Coronary artery (tissue), 2 donors: ENCODE measurements around the gene SYTL2.
"Not testable (repeated sequence)": the region's sequence is repeated elsewhere in the genome, so short reads cannot be mapped to it uniquely, and the experiment has no call there.

Experiments
- DNase-seq: peaks from one replicate; pipeline ENCODE4 v3.0.0-alpha.2; 2017; ENCODE audit warnings: low spot score
- H3K27ac ChIP-seq, 2 donors: fragments of 200-600 bp; sonication (generic); one replicate each; pipeline ENCODE4 v1.5.1; 2016 to 2019
- H3K4me3 ChIP-seq: fragments of 200-600 bp; sonication (generic); 2 replicates; pipeline ENCODE4 v1.5.1; 2016; ENCODE audit warnings: mild to moderate bottlenecking, moderate library complexity
- TF ChIP-seq, protein P1 (sequence below): fragments of 200-600 bp; sonication (generic); IDR thresholded peaks from one replicate; pipeline ENCODE4 v1.5.1; 2019; ENCODE audit warnings: antibody characterized with exemption

The SYTL2 gene

GRCh38 chr11:85848556-85848955 lies 37.6 kb upstream of the SYTL2 start:
- TF ChIP-seq, protein P1, sequence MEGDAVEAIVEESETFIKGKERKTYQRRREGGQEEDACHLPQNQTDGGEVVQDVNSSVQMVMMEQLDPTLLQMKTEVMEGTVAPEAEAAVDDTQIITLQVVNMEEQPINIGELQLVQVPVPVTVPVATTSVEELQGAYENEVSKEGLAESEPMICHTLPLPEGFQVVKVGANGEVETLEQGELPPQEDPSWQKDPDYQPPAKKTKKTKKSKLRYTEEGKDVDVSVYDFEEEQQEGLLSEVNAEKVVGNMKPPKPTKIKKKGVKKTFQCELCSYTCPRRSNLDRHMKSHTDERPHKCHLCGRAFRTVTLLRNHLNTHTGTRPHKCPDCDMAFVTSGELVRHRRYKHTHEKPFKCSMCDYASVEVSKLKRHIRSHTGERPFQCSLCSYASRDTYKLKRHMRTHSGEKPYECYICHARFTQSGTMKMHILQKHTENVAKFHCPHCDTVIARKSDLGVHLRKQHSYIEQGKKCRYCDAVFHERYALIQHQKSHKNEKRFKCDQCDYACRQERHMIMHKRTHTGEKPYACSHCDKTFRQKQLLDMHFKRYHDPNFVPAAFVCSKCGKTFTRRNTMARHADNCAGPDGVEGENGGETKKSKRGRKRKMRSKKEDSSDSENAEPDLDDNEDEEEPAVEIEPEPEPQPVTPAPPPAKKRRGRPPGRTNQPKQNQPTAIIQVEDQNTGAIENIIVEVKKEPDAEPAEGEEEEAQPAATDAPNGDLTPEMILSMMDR, result no peak
- Histone ChIP-seq H3K27ac (no peak overlapping the region), H3K4me3 (no peak overlapping the region)
- DNase-seq, result no peak

DNA sequence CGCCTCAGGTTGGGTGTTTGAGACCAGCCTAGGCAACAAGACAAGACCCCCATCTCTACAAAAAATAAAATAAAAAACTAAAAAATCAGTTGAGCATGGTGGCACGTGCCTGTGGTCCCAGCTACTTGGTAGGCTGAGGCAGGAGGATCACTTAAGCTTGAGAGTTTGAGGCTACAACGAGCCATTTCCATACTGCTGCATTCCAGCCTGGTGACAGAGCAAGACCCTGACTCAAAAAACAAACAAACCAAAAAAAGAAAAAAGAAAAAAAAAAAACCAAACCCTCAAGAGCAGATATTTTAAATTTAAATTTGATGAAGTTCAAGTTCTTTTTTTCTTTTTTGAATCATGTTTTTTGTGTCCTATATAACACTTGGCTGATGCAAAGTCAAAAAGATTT lies 37.1 kb upstream of the SYTL2 start:
- TF ChIP-seq, protein P1, result no peak
- DNase-seq, result no peak
- Histone ChIP-seq H3K4me3 (no peak overlapping the region), H3K27ac (no peak overlapping the region)

- no peak overlapping the region for H3K27ac ChIP-seq
- H3K4me3 ChIP-seq, result no peak overlapping the region
- TF ChIP-seq, protein P1, result no peak
- DNase-seq, result no peak
Observed at GRCh38 chr11:85847436-85847835, 36.5 kb upstream of the SYTL2 start.

GRCh38 chr11:85845124-85845631 lies 34.2 kb upstream of the SYTL2 start:
- TF ChIP-seq, protein P1, result no peak
- Histone ChIP-seq H3K4me3 (no peak overlapping the region), H3K27ac (no peak overlapping the region)
- no peak for DNase-seq

DNA sequence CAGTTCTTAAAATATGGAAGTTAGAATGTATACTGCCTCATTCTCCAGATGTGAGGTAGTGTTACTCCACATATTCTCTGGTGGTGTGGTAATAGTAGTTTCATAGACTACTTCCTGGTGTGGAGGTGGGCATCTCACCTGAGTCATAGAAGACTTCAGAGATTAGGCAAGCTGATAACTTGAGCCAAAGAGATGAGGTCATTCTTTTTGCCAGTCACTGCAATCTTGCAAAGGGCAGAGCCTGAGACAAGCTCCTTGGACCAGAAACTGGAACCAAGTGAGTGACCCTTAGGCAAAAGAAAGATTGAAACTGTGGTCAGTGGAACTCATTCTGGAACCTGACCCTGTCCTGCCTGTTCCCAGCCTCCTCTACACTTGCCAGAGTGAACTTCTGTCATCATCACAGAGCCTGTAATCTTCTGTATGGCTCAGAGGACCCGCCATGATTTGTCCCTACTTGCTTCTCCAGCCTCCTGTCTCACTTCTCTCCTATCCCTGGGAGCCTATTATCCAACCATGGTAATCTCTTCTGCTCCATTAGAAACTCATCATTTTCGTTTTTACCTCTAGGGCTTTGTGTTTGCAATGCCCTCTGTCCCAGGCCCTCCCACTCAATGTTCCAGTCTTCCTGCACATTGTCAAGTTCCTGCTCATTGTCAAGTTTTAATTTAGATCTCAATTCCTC lies 33.6 kb upstream of the SYTL2 start:
- no peak overlapping the region for H3K4me3 ChIP-seq
- H3K27ac ChIP-seq, result no peak overlapping the region
- no peak for DNase-seq
- TF ChIP-seq, protein P1, result no peak

DNA sequence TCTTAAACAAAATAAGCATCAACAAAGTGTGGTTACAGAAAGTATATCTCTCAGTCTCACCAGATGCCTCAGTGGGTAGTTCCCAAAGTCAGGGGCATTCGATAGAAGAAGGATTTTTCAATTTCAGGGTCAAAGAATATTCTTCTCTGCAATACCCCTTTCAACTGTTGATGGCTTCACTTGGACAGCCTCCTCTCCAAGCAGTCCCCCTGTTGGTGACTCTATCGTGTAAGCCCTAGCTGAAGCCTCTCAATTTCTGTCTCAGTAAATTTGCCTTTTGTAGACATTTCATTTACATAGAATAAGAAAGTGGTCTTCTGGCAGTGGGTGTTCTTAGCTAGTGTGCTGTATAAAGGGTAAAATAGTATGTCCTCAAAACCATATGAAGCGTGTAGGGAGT lies 33.0 kb upstream of the SYTL2 start:
- TF ChIP-seq, protein P1, result no peak
- no peak overlapping the region for H3K27ac ChIP-seq
- no peak for DNase-seq
- H3K4me3 ChIP-seq, result no peak overlapping the region

- not testable (repeated sequence) for DNase-seq, H3K27ac ChIP-seq, H3K4me3 ChIP-seq
Observed at GRCh38 chr11:85840932-85841331, 30.0 kb upstream of the SYTL2 start.
